ENCODE measurements around the gene ZNF880.
"Not testable (repeated sequence)": the region's sequence is repeated elsewhere in the genome, so short reads cannot be mapped to it uniquely, and the experiment has no call there.

Gene ZNF880

DNA sequence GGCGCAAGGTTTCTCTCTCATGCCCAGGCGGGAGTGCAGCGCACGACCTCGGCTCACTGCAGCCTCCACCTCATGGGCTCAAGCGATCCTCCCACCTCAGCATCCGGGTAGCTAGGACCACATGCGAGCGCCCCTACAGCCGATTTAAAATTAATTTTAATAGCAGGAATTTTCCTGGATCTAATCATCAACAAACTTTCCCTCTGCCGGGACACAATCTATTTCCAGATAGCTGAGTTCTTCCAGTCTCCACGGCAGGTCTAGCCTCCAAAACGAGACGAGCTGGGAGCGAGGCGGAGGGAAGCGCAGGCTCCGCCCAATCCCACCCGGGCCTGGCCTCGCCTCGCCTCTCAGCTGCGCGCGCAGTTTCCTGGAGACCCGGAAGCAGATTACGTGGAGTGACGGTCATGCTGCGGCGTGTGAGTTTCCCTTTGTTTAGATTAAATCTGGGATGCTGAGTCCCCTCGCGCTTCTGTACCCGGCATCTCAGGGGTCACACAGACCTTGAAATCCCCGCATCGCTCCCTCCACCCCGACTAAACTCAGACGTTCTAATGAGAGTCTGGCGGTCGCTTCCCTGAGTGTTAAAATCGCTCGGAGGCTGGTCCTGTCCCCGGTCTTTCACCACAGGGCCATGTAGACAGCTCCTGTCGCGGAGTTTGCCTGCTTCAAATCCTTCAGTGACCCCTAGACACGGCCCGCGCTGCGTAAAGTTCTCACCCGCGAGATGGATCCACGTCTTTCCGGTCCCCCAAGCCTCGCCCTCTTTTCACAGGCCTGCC is at the start of gene ZNF880:
Gene ZNF880 (plus strand): TSS at position 365 of the 782 bp plus-strand sequence. CDS start 43 bp downstream, at position 408.
- DNase-seq (peak; percentile 84 to 92), ATAC-seq (peak; percentile 100)
- Mint-ChIP-seq H3K9me3 (peaks cover 39 to 47% of the 10 kb centered on the region in 2 donors), H3K27ac (peak within 1 kb of the TSS; percentile 95 to 99), H3K4me3 (peak within 1 kb of the TSS; percentile 97), H3K4me1 (peaks cover 12% of the 10 kb centered on the region), H3K27me3 (no peaks in the 10 kb centered on the region)

DNA sequence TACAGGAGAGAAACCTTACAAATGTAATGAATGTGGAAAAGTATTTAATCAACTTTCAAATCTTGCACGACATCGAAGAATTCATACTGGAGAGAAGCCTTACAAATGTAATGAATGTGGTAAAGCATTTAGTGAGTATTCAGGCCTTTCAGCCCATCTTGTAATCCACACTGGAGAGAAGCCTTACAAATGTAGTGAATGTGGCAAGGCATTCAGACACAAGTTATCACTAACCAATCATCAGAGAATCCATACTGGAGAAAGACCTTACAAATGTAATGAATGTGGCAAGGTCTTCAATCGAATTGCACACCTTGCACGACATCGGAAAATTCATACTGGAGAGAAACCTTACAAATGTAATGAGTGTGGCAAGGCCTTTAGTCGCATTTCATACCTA is 47.3 kb upstream of the ZNF880 start:
- DNase-seq (no peak), ATAC-seq (no peak)
- Mint-ChIP-seq H3K4me1 (no peaks in the 10 kb centered on the region), H3K27me3 (no peaks in the 10 kb centered on the region), H3K4me3 (no peak overlapping the region), H3K27ac (no peak overlapping the region), H3K9me3 (peaks cover 65 to 88% of the 10 kb centered on the region in 2 donors)

DNA sequence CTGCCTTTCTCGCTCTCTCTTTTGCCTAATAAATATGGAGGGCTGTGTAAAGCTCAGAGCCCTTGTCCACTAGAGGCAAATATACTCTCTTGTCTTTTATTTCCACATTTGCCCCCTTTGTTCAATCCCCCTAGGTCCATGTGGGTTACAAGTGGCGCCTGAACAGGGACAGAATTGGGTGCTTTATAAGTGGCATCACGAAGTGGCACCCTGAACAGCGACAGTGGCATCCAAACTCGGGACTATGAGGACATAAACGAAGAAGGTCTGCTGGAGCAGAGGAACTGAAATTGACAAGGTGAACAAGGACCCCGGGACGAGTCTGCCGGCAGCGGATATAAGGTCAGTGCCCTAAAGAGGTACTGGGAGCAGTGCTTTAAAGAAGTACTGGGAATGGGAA is 38.0 kb upstream of the ZNF880 start:
- Mint-ChIP-seq H3K9me3 (peaks cover 37 to 47% of the 10 kb centered on the region in 2 donors), H3K27ac (no peak overlapping the region), H3K4me3 (no peak overlapping the region), H3K27me3 (no peaks in the 10 kb centered on the region), H3K4me1 (peaks cover 3% of the 10 kb centered on the region)
- ATAC-seq (no peak), DNase-seq (no peak)

DNA sequence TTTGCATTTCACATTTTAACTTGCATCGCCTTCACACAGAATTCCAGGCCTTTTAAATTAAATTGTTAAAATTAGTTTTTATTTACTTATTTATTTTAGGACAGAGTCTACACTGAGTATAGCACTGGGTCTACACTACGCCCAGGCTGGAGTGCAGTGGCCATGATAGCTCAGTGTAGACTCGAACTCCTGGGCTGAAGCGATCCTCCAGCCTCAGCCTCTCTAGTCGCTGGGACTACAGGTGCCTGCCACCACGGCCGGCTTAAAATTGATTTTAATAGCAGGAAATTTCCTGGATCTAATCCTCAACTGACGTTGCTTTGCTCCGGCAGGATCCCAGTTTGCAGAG is 34.0 kb upstream of the ZNF880 start:
- no peak for DNase-seq
- Mint-ChIP-seq H3K27me3 (no peaks in the 10 kb centered on the region), H3K27ac (peak overlapping the region; percentile 98 to 99), H3K4me1 (peaks cover 11% of the 10 kb centered on the region), H3K4me3 (peak overlapping the region; percentile 84 to 96), H3K9me3 (peaks cover 37 to 55% of the 10 kb centered on the region in 2 donors)
- ATAC-seq, result peak; percentile 71

DNA sequence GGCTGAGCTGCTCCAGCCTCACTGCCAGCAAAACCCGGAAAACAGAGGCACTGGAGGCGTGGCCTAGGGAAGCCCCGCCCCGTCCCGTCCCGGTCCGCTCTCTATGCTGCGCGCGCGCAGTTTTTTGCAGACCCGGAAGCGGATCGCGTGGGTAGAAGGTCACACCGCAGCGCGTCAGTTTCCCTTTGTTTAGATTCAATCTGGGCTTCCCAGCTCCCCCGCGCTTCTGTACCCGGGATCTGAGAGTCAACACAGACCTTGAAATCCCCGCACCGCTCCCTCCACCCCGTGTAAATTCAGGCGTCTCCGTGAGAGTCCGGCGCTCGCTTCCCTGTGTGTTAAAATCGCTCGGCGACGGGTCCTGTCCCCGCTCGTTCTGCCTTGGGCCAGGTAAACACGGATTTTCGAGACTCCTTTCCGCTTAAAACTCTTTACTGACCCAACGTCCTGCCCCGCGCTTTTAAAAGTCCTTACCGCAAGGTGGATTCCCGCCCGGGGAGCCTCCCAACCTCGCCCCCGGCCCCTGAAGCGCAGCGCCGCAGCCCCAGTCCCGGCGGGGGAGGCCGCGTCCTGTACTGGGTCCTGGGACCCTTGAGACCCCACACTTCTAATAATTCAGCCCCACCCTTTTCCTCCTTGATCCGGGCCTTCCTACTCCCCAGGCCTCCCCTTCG is 33.5 kb upstream of the ZNF880 start, which contains the start of gene ZNF610:
Gene ZNF610 (plus strand): TSS at position 127 of the 674 bp plus-strand sequence. CDS start 12,930 bp downstream, outside the sequence.
- no peaks in the 10 kb centered on the region for H3K27me3 Mint-ChIP-seq
- peak within 1 kb of the TSS; percentile 98 to 99 for H3K27ac Mint-ChIP-seq
- DNase-seq, result peak; percentile 86 to 92
- peak within 1 kb of the TSS; percentile 84 to 96 for H3K4me3 Mint-ChIP-seq
- peaks cover 32 to 50% of the 10 kb centered on the region in 2 donors for H3K9me3 Mint-ChIP-seq
- peak; percentile 95 for ATAC-seq
- peaks cover 11% of the 10 kb centered on the region for H3K4me1 Mint-ChIP-seq

DNA sequence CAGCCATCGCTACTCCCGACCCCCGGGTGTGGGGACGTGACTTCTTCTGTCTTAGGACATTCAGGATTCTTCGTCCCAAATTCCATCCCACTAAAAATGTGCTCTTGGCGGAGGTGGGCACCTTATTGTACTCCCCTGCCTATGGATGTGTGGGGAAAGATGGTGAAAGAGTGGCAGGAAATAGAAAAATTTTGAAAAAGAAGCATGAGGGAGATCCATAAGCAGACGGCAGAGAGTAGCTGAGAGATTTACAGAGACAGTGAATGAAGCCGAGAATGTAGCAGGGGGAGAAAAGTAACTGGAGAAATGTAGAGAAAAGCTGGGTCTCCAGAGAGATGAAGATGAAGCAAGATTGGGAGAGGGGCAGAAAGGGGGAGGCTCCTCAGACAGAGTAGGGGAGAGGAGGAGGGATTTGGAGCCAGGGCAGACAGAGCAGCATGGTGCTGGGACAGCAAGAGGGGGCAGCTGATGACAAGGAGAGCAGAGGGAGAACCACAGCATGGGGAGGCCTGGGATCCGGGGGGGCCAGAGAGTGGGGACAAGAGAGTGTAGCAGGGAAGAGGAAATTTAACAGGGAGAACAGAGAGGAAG is 32.8 kb upstream of the ZNF880 start:
- Mint-ChIP-seq H3K9me3 (peaks cover 27 to 44% of the 10 kb centered on the region in 2 donors), H3K4me1 (peaks cover 11% of the 10 kb centered on the region), H3K27me3 (no peaks in the 10 kb centered on the region), H3K4me3 (peak overlapping the region; percentile 84 to 96), H3K27ac (peak overlapping the region; percentile 98 to 99)
- peak in 1 of 2 donors; percentile 3 for DNase-seq
- peak; percentile 2 for ATAC-seq

DNA sequence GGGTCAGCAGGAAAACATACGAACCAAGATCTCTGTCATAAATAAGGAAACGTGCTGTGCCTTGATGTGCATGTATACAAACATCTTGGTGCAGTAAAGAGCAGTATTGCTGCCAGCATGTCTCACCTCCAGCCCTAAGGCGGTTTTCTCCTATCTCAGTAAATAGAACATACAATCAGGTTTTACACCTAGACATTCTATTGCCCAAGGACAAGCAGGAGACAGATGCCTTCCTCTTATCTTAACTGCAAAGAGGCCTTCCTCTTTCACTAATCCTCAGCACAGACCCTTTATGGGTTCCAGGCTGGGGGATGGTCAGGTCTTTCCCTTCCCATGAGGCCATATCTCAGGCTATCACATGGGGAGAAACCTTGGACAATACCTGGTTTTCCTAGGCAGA is 30.7 kb upstream of the ZNF880 start:
- not testable (repeated sequence) for H3K27me3 Mint-ChIP-seq, H3K27ac Mint-ChIP-seq, H3K4me3 Mint-ChIP-seq, ATAC-seq, DNase-seq
- H3K4me1 Mint-ChIP-seq, result peaks cover 11% of the 10 kb centered on the region
- peaks cover 21 to 25% of the 10 kb centered on the region in 2 donors for H3K9me3 Mint-ChIP-seq

DNA sequence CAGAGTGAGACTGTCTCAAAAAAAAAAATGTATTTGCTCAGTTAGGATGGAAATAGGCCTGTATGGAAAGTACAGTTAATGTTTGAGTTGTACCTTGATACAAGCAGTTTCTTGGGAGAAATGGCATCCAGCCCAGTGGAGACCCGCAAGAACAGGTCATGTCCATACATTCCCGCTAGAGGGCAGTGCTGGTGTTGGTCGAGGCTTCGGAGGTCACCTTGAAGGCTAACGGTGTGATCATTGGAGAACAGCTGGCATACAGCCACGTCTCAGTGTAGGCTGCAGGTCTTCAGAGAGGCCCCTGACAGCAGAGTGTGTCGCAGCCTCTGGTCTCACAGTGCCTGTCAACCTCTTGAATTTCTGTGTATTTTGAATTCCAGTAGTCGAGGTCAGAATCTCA is 26.2 kb upstream of the ZNF880 start:
- H3K27ac Mint-ChIP-seq, result no peak overlapping the region
- H3K9me3 Mint-ChIP-seq, result peaks cover 15 to 16% of the 10 kb centered on the region in 2 donors
- peak; percentile 20 for ATAC-seq
- peak; percentile 39 to 51 for DNase-seq
- H3K4me1 Mint-ChIP-seq, result no peaks in the 10 kb centered on the region
- H3K4me3 Mint-ChIP-seq, result no peak overlapping the region
- H3K27me3 Mint-ChIP-seq, result no peaks in the 10 kb centered on the region

DNA sequence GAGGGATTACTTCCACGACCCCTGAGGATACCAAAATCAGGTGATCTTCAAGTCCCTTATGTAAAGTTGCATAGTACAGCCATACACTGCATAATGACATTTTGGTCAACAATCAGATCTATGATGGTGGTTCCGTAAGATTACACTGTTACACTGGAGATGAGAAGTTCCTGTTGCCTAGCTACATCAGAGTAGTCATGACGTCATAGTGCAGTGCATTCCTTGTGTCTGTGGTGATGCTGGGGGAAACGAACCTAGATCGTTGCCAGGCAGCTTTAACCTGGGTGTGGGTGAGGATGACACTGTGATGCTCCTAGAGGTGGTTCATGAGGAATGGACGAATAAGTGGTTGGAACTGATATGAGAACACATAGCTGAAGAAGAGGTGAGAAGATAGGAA is 24.6 kb upstream of the ZNF880 start:
- Mint-ChIP-seq H3K9me3 (peaks cover 15 to 23% of the 10 kb centered on the region in 2 donors), H3K4me3 (no peak overlapping the region), H3K4me1 (no peaks in the 10 kb centered on the region), H3K27ac (no peak overlapping the region), H3K27me3 (no peaks in the 10 kb centered on the region)
- ATAC-seq (no peak), DNase-seq (no peak)

DNA sequence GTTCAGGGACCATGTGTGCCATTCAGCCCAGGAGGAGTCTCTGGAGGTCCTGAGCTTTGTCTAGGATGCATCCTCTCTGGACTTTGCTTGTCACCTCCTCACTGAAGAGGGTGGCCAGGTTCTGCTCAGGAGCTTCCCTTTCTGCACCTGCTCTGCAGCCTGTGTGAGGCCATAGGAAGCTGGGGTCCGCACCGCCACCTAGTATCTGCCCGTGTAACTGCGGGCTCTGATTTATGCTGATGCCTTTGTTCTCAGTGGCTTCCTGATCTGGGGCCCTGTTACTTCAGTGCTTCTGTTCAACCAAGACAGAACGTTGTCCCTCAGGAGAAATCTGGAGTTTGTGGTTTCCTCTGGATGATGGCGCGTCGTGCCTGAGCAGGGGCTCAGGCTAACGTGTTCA is 18.2 kb upstream of the ZNF880 start:
- peaks cover 31 to 46% of the 10 kb centered on the region in 2 donors for H3K9me3 Mint-ChIP-seq
- DNase-seq (no peak), ATAC-seq (no peak)

DNA sequence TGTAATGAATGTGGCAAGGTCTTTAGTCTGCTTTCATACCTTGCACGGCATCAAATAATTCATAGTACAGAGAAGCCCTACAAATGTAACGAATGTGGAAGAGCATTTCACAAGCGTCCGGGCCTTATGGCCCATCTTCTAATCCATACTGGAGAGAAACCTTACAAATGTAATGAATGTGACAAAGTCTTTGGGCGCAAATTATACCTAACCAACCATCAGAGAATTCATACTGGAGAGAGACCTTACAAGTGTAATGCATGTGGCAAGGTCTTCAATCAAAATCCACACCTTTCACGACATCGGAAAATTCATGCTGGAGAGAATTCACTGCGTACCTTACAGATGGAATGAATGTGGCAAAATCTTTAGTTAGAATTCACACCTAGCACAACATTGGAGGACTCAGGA is 3.3 kb upstream of the ZNF880 start:
- Mint-ChIP-seq H3K9me3 (peaks cover 40 to 48% of the 10 kb centered on the region in 2 donors), H3K27ac (no peak overlapping the region), H3K27me3 (no peaks in the 10 kb centered on the region), H3K4me3 (no peak overlapping the region), H3K4me1 (peaks cover 12% of the 10 kb centered on the region)
- no peak for ATAC-seq
- DNase-seq, result no peak

More for the DNA sequence above, 18.2 kb upstream of the ZNF880 start:
- Mint-ChIP-seq H3K4me1 (no peaks in the 10 kb centered on the region), H3K4me3 (no peak overlapping the region), H3K27ac (no peak overlapping the region), H3K27me3 (no peaks in the 10 kb centered on the region)

DNA sequence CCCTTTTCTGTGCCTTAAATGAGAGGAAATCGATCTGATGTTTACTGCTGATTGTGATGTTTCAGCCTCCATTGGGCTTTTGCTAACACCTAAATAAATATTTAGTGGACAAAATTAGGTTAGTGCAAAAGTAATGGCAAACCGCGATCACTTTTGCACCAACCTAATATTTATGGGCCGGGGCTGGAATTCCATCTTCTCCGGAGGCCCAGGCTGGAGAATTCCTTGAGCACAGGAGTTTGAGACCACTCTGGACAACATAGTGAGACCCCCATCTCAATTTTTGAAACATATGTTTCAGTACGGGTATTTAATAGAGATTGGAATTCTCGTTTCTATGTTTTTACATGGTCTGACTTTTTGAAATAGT is 603 bp downstream of the ZNF880 start:
- ATAC-seq (no peak), DNase-seq (no peak)
- Mint-ChIP-seq H3K27me3 (no peaks in the 10 kb centered on the region), H3K4me3 (peak overlapping the region; percentile 97), H3K4me1 (peaks cover 12% of the 10 kb centered on the region), H3K27ac (peak overlapping the region; percentile 95 to 99), H3K9me3 (peaks cover 37 to 49% of the 10 kb centered on the region in 2 donors)

DNA sequence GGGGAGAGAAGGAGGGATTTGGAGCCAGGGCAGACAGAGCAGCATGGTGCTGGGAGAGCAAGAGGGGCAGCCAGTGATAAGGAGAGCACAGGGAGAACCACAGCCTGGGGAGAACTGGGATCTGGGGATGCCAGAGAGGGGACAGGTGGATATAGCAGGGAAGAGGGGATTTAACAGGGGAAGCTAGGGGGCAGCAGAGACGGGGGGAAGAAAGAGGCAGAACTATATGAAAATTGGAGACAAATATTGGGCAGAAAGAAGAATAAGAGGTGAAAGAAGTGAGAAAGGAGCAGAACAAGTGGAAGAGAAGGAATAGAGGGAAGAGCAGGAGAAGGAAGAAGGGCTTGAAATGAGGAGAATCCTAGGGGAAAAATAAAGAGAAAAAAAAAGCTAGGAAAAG is 21.4 kb downstream of the ZNF880 start:
- DNase-seq (no peak), ATAC-seq (no peak)
- Mint-ChIP-seq H3K27ac (no peak overlapping the region), H3K4me1 (no peaks in the 10 kb centered on the region), H3K9me3 (peaks cover 45 to 58% of the 10 kb centered on the region in 2 donors), H3K27me3 (no peaks in the 10 kb centered on the region), H3K4me3 (no peak overlapping the region)

DNA sequence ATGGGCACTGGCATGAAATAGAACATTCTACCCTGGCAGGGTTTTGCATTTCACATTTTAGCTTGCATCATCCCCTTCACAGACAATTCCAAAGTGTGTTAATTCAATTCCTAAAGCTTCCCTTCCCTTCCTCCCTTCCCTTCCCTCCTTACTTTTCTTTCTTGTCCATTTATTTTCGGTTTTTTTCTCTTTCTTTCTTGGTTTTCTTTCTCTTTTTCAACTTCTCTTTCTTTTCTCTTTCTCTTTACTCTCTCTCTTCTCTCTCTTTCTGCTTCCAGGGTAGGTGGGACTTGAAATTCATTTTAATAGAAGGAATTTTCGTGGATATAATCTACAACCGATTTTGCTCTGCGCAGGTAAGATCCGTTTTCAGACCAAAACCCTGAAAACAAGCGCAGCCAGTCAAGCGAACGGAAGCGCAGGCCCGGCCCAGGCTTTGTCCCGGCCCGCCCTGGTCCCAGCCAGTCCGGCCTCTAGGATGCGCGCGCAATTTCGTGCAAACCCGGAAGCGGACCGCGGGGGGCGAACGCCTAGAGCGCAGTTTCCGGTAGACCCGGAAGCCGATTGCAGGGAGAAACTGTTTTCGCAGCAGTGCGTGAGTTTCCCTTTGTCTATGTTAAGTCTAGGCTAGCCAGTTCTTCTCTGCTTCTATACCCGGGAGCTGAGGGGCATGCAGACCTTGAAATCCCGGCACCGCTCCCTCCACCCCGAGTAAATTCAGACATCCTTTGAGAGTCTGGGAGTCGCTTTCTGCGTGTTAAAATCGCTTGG is 27.8 kb downstream of the ZNF880 start, which contains the start of gene ZNF528:
Gene ZNF528 (plus strand): TSS at position 540 of the 771 bp plus-strand sequence. CDS start 4,165 bp downstream, outside the sequence.
- peaks cover 53 to 66% of the 10 kb centered on the region in 2 donors for H3K9me3 Mint-ChIP-seq
- DNase-seq (peak; percentile 90 to 96), ATAC-seq (peak; percentile 100)
- H3K4me3 Mint-ChIP-seq, result peak within 1 kb of the TSS; percentile 87 to 96
- no peaks in the 10 kb centered on the region for H3K27me3 Mint-ChIP-seq
- peak within 1 kb of the TSS; percentile 95 to 99 for H3K27ac Mint-ChIP-seq
- peaks cover 21% of the 10 kb centered on the region for H3K4me1 Mint-ChIP-seq

DNA sequence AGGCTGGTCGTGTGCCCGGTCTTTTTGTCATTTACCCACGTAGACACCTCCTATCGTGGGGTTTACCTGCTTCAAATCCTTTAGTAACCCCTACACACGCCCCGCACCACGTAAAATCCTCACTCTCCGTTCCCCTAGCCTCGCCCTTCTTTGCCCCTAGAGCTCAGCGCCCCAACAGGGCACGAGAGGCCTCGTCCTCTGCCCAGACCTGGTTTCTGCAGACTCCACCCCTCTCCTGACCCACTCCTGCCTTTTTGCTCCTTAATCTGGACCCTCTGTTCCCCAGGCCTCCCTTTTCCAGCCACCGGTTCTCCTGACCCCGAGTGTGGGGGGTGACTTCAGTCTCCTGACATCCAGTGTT is 28.3 kb downstream of the ZNF880 start:
- H3K27me3 Mint-ChIP-seq, result no peaks in the 10 kb centered on the region
- peaks cover 21% of the 10 kb centered on the region for H3K4me1 Mint-ChIP-seq
- peak; percentile 52 for ATAC-seq
- peak overlapping the region; percentile 87 to 96 for H3K4me3 Mint-ChIP-seq
- peaks cover 51 to 63% of the 10 kb centered on the region in 2 donors for H3K9me3 Mint-ChIP-seq
- peak overlapping the region; percentile 87 to 95 for H3K27ac Mint-ChIP-seq
- no peak for DNase-seq

Measured in stimulated activated naive CD8-positive, alpha-beta T cell treated with anti-CD3 and anti-CD28 coated beads, Interleukin-15, amount 100 ng/mL, for 72 hours (primary cell).